Naive B cell (primary cell): ENCODE results near the gene TTLL3. TPM values are rescaled to one million over a fixed set of nuclear protein-coding genes. Genes with fewer than 3 reads are reported as not detected.
A peak's percentile ranks its signal among the peaks of the same experiment; 100 is the strongest.

ENCODE experiments used
- ATAC-seq, 2 donors: fragments of 150-1000 bp; cut with Tn5 transposase; 2 replicates each; pipeline ENCODE4 v1.10.0; 2021; ENCODE audit warnings: low read depth in 2 of 2, mild to moderate bottlenecking in 2 of 2, moderate library complexity in 2 of 2
- DNase-seq: peaks from one replicate; pipeline ENCODE4 v3.0.0; 2022
- H3K27ac Mint-ChIP-seq, 6 donors: one replicate each; pipeline ENCODE4 v1.8.0; 2020 to 2022; ENCODE audit warnings: mild to moderate bottlenecking in 6 of 6, mixed read lengths in 6 of 6, moderate library complexity in 5 of 6, inconsistent platforms in 2 of 6
- H3K27me3 Mint-ChIP-seq, 3 donors: one replicate each; pipeline ENCODE4 v1.8.0; 2021 to 2022; ENCODE audit warnings: mixed read lengths in 3 of 3, mild to moderate bottlenecking in 1 of 3
- H3K36me3 Mint-ChIP-seq, 2 donors: one replicate each; pipeline ENCODE4 v1.8.0; 2020 to 2022; ENCODE audit warnings: mixed read lengths in 2 of 2, inconsistent platforms in 1 of 2, mild to moderate bottlenecking in 1 of 2
- H3K4me1 Mint-ChIP-seq, 3 donors: one replicate each; pipeline ENCODE4 v1.8.0; 2020 to 2022; ENCODE audit warnings: mixed read lengths in 3 of 3, inconsistent platforms in 1 of 3, mild to moderate bottlenecking in 1 of 3, moderate library complexity in 1 of 3
- H3K4me3 Mint-ChIP-seq, 8 donors: one replicate each; pipeline ENCODE4 v1.8.0; 2020 to 2022; ENCODE audit warnings: mild to moderate bottlenecking in 8 of 8, mixed read lengths in 8 of 8, moderate library complexity in 8 of 8, inconsistent platforms in 2 of 8
- H3K9me3 Mint-ChIP-seq, 7 donors: one replicate each; pipeline ENCODE4 v1.8.0; 2020 to 2022; ENCODE audit warnings: mixed read lengths in 7 of 7, mild to moderate bottlenecking in 5 of 7, inconsistent platforms in 2 of 7, moderate library complexity in 1 of 7
- polyA plus RNA-seq, 6 donors: library from polyadenylated mRNA; unstranded; fragments of 300-500 nt; fragmentation: Illumina TruSeq; gene quantifications; one replicate each; pipeline ENCODE4 v1.2.3, GENCODE V29; 2021; ENCODE audit warnings: low read depth in 6 of 6

TTLL3 gene
- polyA plus RNA-seq, 6 donors from 2014 or later: 2.7 to 7.6 (median 3.4) TPM; not detected in 1

DNA sequence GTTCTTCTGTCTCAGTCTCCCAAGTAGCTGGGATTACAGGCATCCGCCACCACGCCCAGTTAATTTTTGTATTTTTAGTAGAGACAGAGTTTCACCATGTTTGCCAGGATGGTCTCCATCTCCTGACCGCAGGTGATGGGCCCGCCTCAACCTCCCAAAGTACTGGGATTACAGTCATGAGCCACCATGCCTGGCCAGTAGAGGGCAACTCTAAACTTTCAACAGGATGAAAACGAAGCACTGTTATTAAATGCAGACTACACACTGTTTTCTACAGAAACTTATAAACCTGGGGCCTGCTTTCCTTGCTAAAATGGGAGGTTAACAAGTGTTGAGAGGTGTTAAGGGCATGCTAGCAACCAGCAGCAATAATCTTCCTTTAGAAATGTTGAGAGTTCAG lies 9.5 kb upstream of the TTLL3 start:
- Mint-ChIP-seq H3K27me3 (no peaks in the 10 kb centered on the region), H3K4me1 (peaks cover 19 to 39% (median 23%) of the 10 kb centered on the region in 3 donors), H3K27ac (peak overlapping the region in 1 of 6 donors; percentile 70), H3K9me3 (no peaks in the 10 kb centered on the region), H3K36me3 (peaks cover 14 to 18% of the 10 kb centered on the region in 2 donors), H3K4me3 (no peak overlapping the region)
- ATAC-seq: no peak
- no peak for DNase-seq

DNA sequence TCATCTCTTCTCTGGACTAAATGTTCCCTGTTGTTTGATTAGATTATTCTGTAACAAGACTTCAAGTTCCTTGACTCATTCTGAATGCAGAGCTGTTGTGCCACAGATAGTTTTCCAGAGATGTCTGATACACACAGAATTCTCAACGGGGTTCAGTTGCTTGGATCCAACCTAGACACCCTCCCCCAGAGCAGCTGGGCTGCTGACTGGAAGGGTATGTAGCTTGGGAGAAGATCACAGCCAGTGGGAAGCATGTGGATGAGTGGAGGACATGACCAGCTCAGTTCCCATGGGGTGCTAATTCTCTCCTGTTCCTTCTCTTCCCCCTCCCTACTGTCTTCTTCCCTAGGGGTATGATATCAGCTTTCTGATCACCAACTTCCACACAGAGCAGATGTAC lies 6.6 kb upstream of the TTLL3 start:
- Mint-ChIP-seq H3K4me3 (no peak overlapping the region), H3K27ac (peak overlapping the region in 4 of 6 donors; percentile 64 to 86 (median 72)), H3K4me1 (peaks cover 17 to 20% (median 19%) of the 10 kb centered on the region in 3 donors), H3K9me3 (no peaks in the 10 kb centered on the region), H3K36me3 (peaks cover 8 to 25% of the 10 kb centered on the region in 2 donors), H3K27me3 (no peaks in the 10 kb centered on the region)
- DNase-seq: no peak
- no peak for ATAC-seq

DNA sequence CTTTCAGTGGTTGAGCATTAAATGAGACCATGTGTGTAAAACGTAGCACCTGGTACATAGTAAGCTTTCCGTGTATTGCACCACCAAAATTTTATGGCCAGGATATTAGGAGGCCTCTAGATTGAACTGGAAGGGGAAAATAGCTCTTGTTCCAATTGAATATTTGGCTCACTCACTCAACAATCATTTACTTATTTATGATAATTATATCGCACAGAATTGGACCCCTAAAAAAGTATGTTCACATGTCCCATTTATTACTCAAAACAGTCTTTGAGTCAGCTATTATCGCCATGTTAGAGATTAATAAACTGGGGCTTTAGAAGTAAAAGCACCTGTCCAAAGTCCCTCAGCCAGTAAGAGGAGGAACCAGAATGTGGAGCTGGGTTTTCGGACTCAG lies 5.1 kb upstream of the TTLL3 start:
- ATAC-seq: no peak
- DNase-seq: no peak
- Mint-ChIP-seq H3K4me3 (no peak overlapping the region), H3K4me1 (peaks cover 28 to 31% (median 30%) of the 10 kb centered on the region in 3 donors), H3K27me3 (no peaks in the 10 kb centered on the region), H3K36me3 (peaks cover 8 to 25% of the 10 kb centered on the region in 2 donors), H3K9me3 (no peaks in the 10 kb centered on the region), H3K27ac (peak overlapping the region in 1 of 6 donors; percentile 22)

DNA sequence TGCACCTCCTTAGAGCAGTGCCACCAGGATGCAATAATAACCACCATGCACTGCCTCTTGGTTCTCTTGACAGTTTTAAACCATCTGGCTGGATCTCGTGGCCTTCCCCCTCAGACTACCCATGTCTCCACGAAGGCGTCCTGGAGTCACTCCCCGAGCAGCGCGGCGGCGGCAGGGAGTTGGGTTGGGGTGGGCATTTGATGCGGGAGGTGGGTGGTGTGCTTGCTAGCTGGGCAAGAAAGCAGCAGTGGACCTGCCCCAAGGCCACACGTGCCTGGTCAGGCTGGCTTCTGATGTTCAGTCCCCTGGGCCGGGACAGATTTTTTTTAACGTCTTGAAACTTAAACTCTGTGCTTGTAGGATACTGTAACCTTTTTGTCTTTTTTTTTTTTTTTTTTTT lies 3.9 kb upstream of the TTLL3 start:
- peaks cover 37 to 41% (median 39%) of the 10 kb centered on the region in 3 donors for H3K4me1 Mint-ChIP-seq
- H3K27ac Mint-ChIP-seq: peak overlapping the region in 1 of 6 donors; percentile 85
- ATAC-seq (no peak), DNase-seq (no peak)
- no peaks in the 10 kb centered on the region for H3K27me3 Mint-ChIP-seq
- no peaks in the 10 kb centered on the region for H3K9me3 Mint-ChIP-seq
- peaks cover 8 to 25% of the 10 kb centered on the region in 2 donors for H3K36me3 Mint-ChIP-seq
- no peak overlapping the region for H3K4me3 Mint-ChIP-seq

DNA sequence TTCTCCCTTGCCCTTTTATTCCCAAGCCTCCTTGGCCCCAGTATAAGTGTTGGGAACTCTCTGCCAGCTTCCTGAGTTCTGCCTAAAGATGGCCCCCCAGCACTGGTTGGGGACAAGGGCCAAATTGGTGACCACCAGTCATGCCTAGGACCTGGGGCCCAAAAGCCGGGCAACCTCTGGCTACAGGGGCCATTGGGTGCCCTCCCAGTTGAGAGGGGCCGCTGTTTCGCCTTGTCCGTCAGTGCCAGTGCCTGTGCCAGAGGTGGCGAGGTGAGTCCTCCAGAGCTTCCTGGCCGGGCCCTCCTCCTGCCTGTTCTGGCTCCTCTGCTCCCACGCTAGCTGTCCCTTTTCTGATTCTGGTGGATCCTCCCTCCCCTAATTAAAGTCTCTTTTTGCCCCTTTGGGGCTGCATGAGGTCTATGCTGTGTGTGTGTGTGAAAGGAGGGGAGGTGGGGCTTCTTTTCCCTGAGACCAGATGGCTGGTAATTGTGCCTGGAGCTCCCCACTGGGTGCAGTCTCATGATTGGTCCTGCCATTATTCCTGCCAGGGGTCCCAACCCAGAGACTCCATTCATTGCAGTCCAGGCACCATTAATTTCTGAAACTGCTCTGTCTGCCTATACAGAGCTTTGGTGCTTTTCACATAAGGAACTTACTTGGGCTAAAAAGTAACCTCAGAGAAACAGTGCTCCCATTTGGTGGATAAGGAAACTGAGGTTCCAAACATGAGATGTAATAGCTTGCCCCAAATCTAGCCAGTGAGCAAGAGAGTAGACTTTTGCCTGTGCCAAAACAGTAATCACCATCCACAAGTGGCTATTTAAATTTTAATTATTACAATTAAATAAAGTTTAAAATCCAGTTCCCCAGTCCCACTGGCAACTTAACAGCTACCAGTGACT lies 3.1 kb upstream of the TTLL3 start:
- Mint-ChIP-seq H3K36me3 (peaks cover 8 to 25% of the 10 kb centered on the region in 2 donors), H3K27me3 (no peaks in the 10 kb centered on the region), H3K4me1 (peaks cover 41 to 47% (median 46%) of the 10 kb centered on the region in 3 donors), H3K9me3 (no peaks in the 10 kb centered on the region), H3K4me3 (peak overlapping the region in 2 of 8 donors; percentile 67 to 82), H3K27ac (no peak overlapping the region)
- ATAC-seq: no peak
- DNase-seq: no peak

DNA sequence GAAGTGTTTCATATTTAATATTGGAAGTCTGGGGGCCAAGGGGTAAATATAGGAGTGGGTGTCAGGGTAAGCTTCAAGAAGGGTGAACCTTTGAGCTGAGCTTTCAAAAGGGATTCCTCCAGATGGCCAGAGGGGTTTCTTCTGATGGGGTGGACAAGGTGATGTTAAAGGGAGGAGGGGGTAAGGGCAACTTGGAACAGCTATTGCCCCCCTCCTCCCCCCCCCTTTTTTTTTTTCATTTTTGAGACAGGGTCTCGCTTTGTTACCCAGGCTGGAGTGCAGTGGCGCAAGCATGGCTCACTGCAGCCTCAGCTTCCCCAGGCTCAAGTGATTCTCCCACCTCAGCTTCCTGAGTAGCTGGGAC lies 2.1 kb upstream of the TTLL3 start:
- DNase-seq (no peak), ATAC-seq (no peak)
- Mint-ChIP-seq H3K27ac (peak overlapping the region in 5 of 6 donors; percentile 55 to 99 (median 89)), H3K4me3 (peak overlapping the region in 3 of 8 donors; percentile 4 to 86 (median 12)), H3K9me3 (no peaks in the 10 kb centered on the region), H3K4me1 (peaks cover 38 to 46% (median 45%) of the 10 kb centered on the region in 3 donors), H3K27me3 (no peaks in the 10 kb centered on the region), H3K36me3 (peaks cover 8 to 24% of the 10 kb centered on the region in 2 donors)

DNA sequence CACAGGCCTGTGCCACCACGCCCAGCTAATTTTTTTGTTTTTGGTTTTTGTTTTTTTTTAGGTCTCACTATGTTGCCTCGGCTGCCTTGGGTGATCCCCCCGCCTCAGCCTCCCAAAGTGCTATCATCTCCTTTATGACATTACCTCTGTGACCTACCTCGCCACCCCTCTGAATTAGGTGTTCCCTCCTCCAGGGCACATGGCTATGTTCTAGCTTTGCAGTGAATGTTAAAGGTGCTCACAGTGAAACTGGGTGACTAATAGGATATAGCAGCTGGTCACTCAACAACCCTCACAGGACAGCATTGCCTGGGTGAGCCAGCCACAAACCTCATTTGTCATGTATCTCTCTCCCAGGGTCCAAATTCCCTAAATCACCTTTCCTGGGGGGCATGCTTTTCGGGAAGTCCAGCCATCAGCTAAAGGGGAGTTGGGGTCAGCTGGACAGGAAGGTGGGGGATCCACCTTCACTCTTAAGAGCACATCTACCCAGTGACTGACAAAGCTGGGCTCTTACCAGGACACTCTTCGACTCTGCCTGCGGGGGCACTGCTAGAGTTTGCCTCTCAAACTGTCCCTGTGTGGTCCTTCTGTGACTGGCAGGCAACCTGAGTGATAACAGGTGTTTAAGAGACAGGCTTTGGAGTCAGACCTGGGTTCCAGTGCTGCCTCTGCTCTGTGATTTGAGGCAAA lies 1.6 kb upstream of the TTLL3 start:
- ATAC-seq: peak; percentile 73 to 75
- DNase-seq: peak; percentile 42
- H3K9me3 Mint-ChIP-seq: no peaks in the 10 kb centered on the region
- H3K36me3 Mint-ChIP-seq: peaks cover 3 to 19% of the 10 kb centered on the region in 2 donors
- peaks cover 37 to 42% (median 40%) of the 10 kb centered on the region in 3 donors for H3K4me1 Mint-ChIP-seq
- no peaks in the 10 kb centered on the region for H3K27me3 Mint-ChIP-seq
- peak overlapping the region; percentile 41 to 99 (median 93) for H3K27ac Mint-ChIP-seq
- H3K4me3 Mint-ChIP-seq: peak overlapping the region in 7 of 8 donors; percentile 81 to 96 (median 94)

DNA sequence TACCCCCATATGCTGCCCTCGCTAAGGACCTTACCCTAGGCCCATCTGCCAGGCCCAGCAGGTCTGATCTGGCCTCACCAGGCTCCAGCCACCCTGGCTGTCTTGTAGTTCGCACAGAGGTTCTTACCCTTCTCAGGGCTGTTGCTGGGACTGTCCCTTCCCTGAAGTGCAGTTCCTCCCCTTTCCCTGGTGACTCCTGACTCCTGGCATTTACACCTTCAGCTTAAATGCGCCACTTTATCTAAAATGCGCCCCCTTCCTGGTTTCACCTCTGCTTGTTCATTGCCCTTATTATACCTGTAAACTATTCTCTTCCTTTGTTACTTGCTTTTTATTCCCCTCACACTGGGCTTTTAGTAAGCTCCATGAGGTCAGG lies 835 bp upstream of the TTLL3 start:
- Mint-ChIP-seq H3K27me3 (no peaks in the 10 kb centered on the region), H3K9me3 (no peaks in the 10 kb centered on the region), H3K36me3 (peaks cover 0 to 11% of the 10 kb centered on the region in 2 donors), H3K4me1 (peaks cover 33 to 39% (median 37%) of the 10 kb centered on the region in 3 donors), H3K27ac (peak overlapping the region; percentile 89 to 99 (median 98)), H3K4me3 (peak overlapping the region; percentile 81 to 96 (median 92))
- ATAC-seq (peak; percentile 5 to 7), DNase-seq (no peak)

DNA sequence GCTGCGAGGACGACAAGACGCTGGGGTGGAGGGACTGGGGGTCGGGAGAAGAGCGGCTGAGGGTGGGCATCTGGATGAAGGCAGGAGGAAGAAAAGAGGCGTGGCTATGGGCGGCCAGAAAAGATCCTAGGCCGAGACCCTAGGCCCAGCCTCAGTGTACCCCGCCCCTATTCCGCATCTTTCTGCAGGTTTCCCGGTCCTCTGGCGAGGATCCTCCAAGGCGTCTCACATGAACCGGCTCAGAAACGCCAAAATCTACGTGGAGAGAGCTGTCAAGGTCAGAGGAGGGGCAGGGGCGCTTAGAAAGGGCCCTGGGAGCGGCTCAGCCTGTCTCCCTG lies 340 bp downstream of the TTLL3 start:
- Mint-ChIP-seq H3K27me3 (no peaks in the 10 kb centered on the region), H3K36me3 (peaks cover 0 to 7% of the 10 kb centered on the region in 2 donors), H3K4me1 (peaks cover 33 to 39% (median 37%) of the 10 kb centered on the region in 3 donors), H3K9me3 (no peaks in the 10 kb centered on the region), H3K4me3 (peak overlapping the region; percentile 74 to 95 (median 90)), H3K27ac (peak overlapping the region in 4 of 6 donors; percentile 52 to 89 (median 74))
- ATAC-seq: no peak
- DNase-seq: no peak

DNA sequence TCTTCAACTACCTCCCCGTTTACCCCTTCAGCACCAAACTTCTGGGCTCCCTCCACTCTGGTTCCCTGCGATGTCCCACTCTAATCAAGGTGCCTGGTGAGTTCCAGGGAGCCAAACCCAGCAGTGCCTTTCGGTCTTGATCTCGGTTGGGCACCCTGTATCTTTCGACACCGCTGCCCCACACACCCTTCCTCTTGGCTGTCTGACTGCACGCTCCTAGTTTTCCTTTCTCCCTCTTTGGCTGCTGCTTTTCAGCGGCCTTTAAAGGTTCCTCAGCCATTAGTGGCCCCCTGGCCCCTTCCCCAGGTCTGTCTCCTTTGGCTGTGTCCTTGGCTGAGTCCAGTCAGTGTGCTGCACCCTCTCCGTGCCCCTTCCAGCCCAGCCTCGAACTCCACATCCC lies 784 bp downstream of the TTLL3 start:
- Mint-ChIP-seq H3K27me3 (no peaks in the 10 kb centered on the region), H3K9me3 (no peaks in the 10 kb centered on the region), H3K27ac (peak overlapping the region in 5 of 6 donors; percentile 77 to 95 (median 86)), H3K36me3 (peaks cover 0 to 7% of the 10 kb centered on the region in 2 donors), H3K4me3 (peak overlapping the region; percentile 74 to 95 (median 90)), H3K4me1 (peaks cover 33 to 39% (median 37%) of the 10 kb centered on the region in 3 donors)
- DNase-seq (no peak), ATAC-seq (no peak)

DNA sequence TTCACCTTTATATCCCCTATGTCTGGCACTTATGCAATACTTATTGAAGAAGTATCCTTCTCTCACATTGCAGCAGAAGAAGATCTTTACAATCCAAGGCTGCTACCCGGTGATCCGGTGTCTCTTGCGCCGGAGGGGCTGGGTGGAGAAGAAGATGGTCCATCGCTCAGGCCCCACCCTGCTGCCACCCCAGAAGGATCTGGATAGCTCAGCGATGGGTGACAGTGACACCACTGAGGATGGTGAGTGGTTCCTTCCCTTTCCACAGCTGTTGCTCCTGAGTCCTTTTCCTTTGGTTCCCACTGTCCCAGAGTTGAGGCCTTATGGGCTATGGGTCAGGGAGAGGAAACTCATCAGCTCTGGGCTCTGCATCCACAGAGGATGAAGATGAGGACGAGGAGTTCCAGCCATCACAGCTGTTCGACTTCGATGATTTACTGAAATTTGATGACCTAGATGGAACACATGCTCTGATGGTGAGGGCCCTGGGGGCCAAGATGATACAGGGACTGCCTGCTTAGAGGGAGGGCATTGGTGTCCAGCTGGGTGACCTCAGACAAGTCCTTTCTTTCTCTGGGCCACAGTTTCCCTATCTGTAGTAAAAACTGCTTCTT lies 2.9 kb downstream of the TTLL3 start:
- Mint-ChIP-seq H3K4me1 (peaks cover 30 to 33% (median 32%) of the 10 kb centered on the region in 3 donors), H3K9me3 (no peaks in the 10 kb centered on the region), H3K27me3 (no peaks in the 10 kb centered on the region), H3K27ac (peak overlapping the region in 1 of 6 donors; percentile 42), H3K4me3 (peak overlapping the region in 2 of 8 donors; percentile 3 to 39), H3K36me3 (no peaks in the 10 kb centered on the region)
- DNase-seq (no peak), ATAC-seq (no peak)

DNA sequence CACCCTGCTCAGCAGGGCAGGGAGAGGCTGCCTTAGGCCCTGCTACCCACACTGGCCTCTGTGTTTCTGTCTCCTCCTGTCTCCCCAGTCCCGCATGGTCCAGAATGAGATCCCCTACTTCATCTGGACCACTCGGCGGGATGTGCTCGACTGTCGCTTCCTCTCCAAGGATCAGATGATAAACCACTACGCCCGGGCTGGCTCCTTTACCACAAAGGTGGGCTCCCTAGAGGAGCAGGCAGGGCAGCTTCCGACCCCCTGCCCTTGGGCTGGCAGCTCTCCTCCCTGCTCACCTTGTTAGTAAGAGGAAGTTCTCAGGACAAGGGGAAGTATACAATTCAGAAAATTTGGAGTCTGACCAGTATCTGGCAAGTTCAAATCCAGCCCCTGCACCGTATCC lies 5.9 kb downstream of the TTLL3 start:
- Mint-ChIP-seq H3K4me1 (peaks cover 5 to 8% (median 7%) of the 10 kb centered on the region in 3 donors), H3K36me3 (peaks cover 0 to 8% of the 10 kb centered on the region in 2 donors), H3K27ac (no peak overlapping the region), H3K9me3 (no peaks in the 10 kb centered on the region), H3K27me3 (no peaks in the 10 kb centered on the region), H3K4me3 (no peak overlapping the region)
- DNase-seq (no peak), ATAC-seq (no peak)

DNA sequence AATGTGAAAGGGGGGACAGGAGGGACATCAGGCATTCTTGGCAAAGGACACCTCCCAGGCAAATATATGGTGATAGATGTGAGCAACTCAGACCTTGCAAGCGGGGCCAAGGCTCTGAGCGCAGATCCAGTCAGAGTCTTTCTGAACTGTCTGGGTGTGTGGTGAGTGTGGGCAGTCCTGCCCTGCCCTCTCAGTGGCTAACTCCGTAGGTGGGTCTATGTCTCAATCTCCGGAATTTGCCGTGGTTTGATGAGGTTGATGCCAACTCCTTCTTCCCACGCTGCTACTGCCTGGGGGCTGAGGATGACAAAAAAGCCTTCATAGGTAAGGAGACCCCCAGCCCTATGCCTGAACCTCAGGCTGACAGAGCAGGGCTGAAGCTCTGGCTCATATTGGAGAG lies 7.4 kb downstream of the TTLL3 start:
- Mint-ChIP-seq H3K4me3 (no peak overlapping the region), H3K27ac (no peak overlapping the region), H3K4me1 (no peaks in the 10 kb centered on the region), H3K36me3 (peaks cover 0 to 8% of the 10 kb centered on the region in 2 donors), H3K9me3 (no peaks in the 10 kb centered on the region), H3K27me3 (no peaks in the 10 kb centered on the region)
- ATAC-seq (no peak), DNase-seq (no peak)
